Umbilical cord (tissue), 2 donors: ENCODE results near the gene MPL. TPM values are rescaled to one million over a fixed set of nuclear protein-coding genes. Genes with fewer than 3 reads are reported as not detected.
A peak's percentile ranks its signal among the peaks of the same experiment; 100 is the strongest.
"Not testable (repeated sequence)": the region's sequence is repeated elsewhere in the genome, so short reads cannot be mapped to it uniquely, and the experiment has no call there.

Source experiments
- DNase-seq: peaks from one replicate; pipeline ENCODE4 v3.0.0-alpha.2; 2015; ENCODE audit warnings: low spot score
- total RNA-seq: library from RNA; depleted of rRNA; stranded (reverse); fragments of >200 nt; gene quantifications from one replicate; pipeline ENCODE4 v1.2.3, GENCODE V29; 2014; ENCODE audit warnings: low replicate concordance; ENCODE audit not compliant: insufficient read depth

MPL gene
- total RNA-seq, 1 donor from 2014 or later = not detected

GRCh38 chr1:43352881-43353280 is 15.3 kb downstream of the MPL start:
- no peak for DNase-seq

- no peak for DNase-seq
Observed at GRCh38 chr1:43354471-43354870, 16.9 kb downstream of the MPL start.

- no peak for DNase-seq
Observed at GRCh38 chr1:43354936-43355335, 17.3 kb downstream of the MPL start.

GRCh38 chr1:43357251-43357650 is 19.6 kb downstream of the MPL start:
- no peak for DNase-seq

- DNase-seq = no peak
Observed at GRCh38 chr1:43358121-43358745, 20.6 kb downstream of the MPL start.

- DNase-seq = peak; percentile 99
Observed at GRCh38 chr1:43358746-43359693, 21.4 kb downstream of the MPL start, which contains the start of gene CDC20. Gene CDC20, plus strand, starts transcription at chr1:43358981. Its CDS starts 235 bp downstream, at chr1:43359216.

- no peak for DNase-seq
Observed at GRCh38 chr1:43359696-43360095, 22.1 kb downstream of the MPL start.

- DNase-seq = no peak
Observed at GRCh38 chr1:43360616-43361015, 23.0 kb downstream of the MPL start.

GRCh38 chr1:43363283-43363934 is 25.8 kb downstream of the MPL start:
- no peak for DNase-seq

GRCh38 chr1:43363935-43364525 is 26.4 kb downstream of the MPL start:
- no peak for DNase-seq

- no peak for DNase-seq
Observed at GRCh38 chr1:43365678-43366077, 28.1 kb downstream of the MPL start.

- DNase-seq = peak; percentile 36
Observed at GRCh38 chr1:43366179-43366578, 28.6 kb downstream of the MPL start.

GRCh38 chr1:43366601-43367025 is 29.0 kb downstream of the MPL start:
- no peak for DNase-seq

GRCh38 chr1:43367026-43367903 is 29.6 kb downstream of the MPL start:
- DNase-seq = no peak

- peak; percentile 93 for DNase-seq
Observed at GRCh38 chr1:43367904-43368645, 30.5 kb downstream of the MPL start, which contains the start of gene ELOVL1. Gene ELOVL1, minus strand, starts transcription at chr1:43368011. Its CDS starts 2,402 bp downstream, at chr1:43365609.

GRCh38 chr1:43368646-43369020 is 31.0 kb downstream of the MPL start:
- DNase-seq = no peak

GRCh38 chr1:43369779-43370178 is 32.2 kb downstream of the MPL start:
- DNase-seq = not testable (repeated sequence)

GRCh38 chr1:43370564-43370963 is 32.9 kb downstream of the MPL start:
- DNase-seq = no peak

GRCh38 chr1:43372172-43372571 is 34.6 kb downstream of the MPL start:
- no peak for DNase-seq
